GM23248 (cell line): ENCODE data around the gene LRRC61.
"Not testable (repeated sequence)": the region's sequence is repeated elsewhere in the genome, so short reads cannot be mapped to it uniquely, and the experiment has no call there.

ENCODE experiments used
- EZH2 ChIP-seq: fragments of 200-600 bp; sonication (generic); IDR thresholded peaks from 2 replicates; pipeline ENCODE4 v1.6.1; 2018; ENCODE audit warnings: antibody characterized with exemption, mild to moderate bottlenecking; ENCODE audit not compliant: insufficient read depth, poor library complexity, severe bottlenecking
- EZH2phosphoT487 ChIP-seq: fragments of 200-600 bp; sonication (generic); IDR thresholded peaks from 2 replicates; pipeline ENCODE4 v1.6.1; 2018; ENCODE audit warnings: antibody characterized with exemption, moderate library complexity, mild to moderate bottlenecking, low read depth; ENCODE audit not compliant: insufficient read depth

DNA sequence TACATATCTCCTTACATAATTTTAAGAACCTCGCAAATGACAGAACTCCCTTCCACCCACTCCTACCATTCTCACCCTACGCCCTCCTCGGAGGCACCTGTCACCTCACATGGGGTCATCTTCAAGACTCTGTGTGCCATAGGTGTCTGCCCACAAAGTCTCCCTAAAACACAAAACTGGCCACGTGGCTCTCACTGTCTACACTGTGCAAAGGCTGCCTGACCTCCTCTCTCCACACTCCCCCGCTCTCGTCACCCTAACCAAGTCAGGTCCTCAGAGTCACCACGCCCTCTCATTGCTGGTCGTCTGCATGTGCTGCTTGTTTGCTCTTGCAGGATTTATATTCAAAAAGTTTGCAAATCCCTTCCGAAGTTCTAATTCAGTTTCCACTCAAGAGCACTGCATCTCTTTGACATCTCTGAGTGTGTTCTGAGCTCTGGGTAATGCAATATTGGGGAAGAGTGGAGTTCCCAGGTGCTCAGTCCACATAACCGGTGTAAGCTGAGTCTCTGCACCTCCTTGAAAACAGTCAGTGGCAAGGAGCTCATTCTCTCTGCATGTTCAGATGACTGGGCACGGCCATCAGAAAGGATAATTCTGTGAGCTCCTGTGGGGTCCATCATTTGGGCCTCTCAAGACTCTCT, 17.8 kb upstream of the LRRC61 start:
- not testable (repeated sequence) for TF ChIP-seq EZH2phosphoT487, EZH2
